Measurements from ENCODE around the gene TMEM259. TPM values are rescaled to one million over a fixed set of nuclear protein-coding genes. Genes with fewer than 3 reads are reported as not detected.

Gene TMEM259
- total RNA-seq, 1 experiment from 2014 or later: 202 TPM

- TF ChIP-seq, protein P1, sequence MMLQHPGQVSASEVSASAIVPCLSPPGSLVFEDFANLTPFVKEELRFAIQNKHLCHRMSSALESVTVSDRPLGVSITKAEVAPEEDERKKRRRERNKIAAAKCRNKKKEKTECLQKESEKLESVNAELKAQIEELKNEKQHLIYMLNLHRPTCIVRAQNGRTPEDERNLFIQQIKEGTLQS (IDR thresholded peaks at IDR 0.05): no peak
- TF ChIP-seq, protein P2, sequence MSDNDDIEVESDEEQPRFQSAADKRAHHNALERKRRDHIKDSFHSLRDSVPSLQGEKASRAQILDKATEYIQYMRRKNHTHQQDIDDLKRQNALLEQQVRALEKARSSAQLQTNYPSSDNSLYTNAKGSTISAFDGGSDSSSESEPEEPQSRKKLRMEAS (IDR thresholded peaks at IDR 0.05): no peak
- TF ChIP-seq ELF1 (IDR thresholded peaks at IDR 0.05; ENCODE audit: borderline replicate concordance, low read depth) (no peak), SIN3A (IDR thresholded peaks at IDR 0.05; ENCODE audit: low read depth) (no peak), CEBPB (IDR thresholded peaks at IDR 0.05; ENCODE audit: low read depth) (no peak)
Measured at GRCh38 chr19:1066251-1066747, 45.4 kb upstream of the TMEM259 start (continued).

DNA sequence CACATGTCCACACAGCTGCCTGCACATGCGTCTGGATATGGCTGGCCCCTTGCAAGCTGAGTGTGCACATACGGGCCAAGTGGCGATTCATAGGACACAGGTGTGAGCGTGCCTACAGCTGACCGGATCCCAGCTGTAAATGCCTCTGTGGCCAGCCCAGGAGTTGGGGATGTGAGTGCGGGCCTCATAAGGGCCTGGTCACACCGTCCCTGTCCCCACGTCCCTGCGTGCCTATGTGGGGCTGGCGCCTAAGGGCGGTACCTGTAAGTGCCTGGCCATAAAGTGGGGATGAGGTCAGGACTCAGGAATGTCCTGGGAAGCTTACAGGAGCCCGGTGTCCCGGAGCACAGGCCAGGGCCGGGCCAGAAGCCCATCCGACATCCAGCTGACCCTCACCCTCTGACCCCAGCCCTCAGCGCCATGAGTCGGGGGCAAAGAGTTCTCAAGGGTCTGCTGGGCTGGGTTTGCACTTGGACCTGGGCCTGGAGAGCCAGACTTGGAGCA lies 44.7 kb upstream of the TMEM259 start:
- no peak overlapping the region for H2AFZ ChIP-seq (ENCODE audit: low read depth, low read length, poor library complexity, severe bottlenecking)
- TSS peak; percentile 64 for BruUV-seq (replicated peaks)
- no peaks in the 10 kb centered on the region for H4K20me1 ChIP-seq (ENCODE audit: insufficient read depth)
- H3K4me3 ChIP-seq (replicated peaks in 1 of 2; ENCODE audit: low read depth in 1 of 2, low read length in 2 of 2): peak overlapping the region; percentile 64 to 78
- H3K79me2 ChIP-seq (ENCODE audit: insufficient read depth, low read length): peaks cover 26% of the 10 kb centered on the region; the same call in 1 of the 2 replicates
- H3K9ac ChIP-seq (ENCODE audit: low read length): peak overlapping the region; percentile 92
- H3K36me3 ChIP-seq (ENCODE audit: control insufficient read depth in 1 of 2, insufficient read depth in 2 of 2, low read length in 2 of 2): 0 out of 4 replicates have a peak, but pooled peaks cover 0 to 3% of the 10 kb centered on the region in 2 experiments
- RAD21 ChIA-PET (ENCODE audit: low non-redundant PET in 1 of 2, low total read pairs in 2 of 2, uncharacterized antibody in 2 of 2, unreplicated experiment in 2 of 2): interaction anchor here in 1 of 2 experiments (1.0 kb wide), 1 partner anchor 28 kb away, joined by 5 read pairs; no protein-coding TSS in a partner anchor
- intact Hi-C loops (cut with micrococcal nuclease): no loop called here
- DNase-seq (ENCODE audit: low read depth, low spot score) (peak; percentile 68), ATAC-seq (peak; percentile 61)
- peak overlapping the region; percentile 94 for H3K4me2 ChIP-seq (ENCODE audit: low read length)
- no peaks in the 10 kb centered on the region for H3K9me2 ChIP-seq (ENCODE audit: insufficient read depth)
- H3K4me1 ChIP-seq (ENCODE audit: control insufficient read depth in 1 of 2, insufficient read depth in 2 of 2, low read length in 2 of 2): peaks cover 36 to 71% of the 10 kb centered on the region in 2 experiments
- CTCF ChIA-PET: interaction anchor here (1.1 to 2.5 kb wide), 7 partner anchors 11 to 175 kb away, joined by 3 to 20 read pairs (median 6); partner anchors contain the start of gene ATP5F1D
- no peaks in the 10 kb centered on the region for H3K9me3 ChIP-seq (ENCODE audit: control insufficient read depth in 1 of 2, insufficient read depth in 1 of 2, low read depth in 1 of 2, low read length in 2 of 2)
- H3K27ac ChIP-seq (ENCODE audit: low read depth, low read length): peak overlapping the region; percentile 100
- TF ChIP-seq EZH2phosphoT487 (IDR thresholded peaks at IDR 0.05; ENCODE audit: borderline replicate concordance) (no peak), ZFX (IDR thresholded peaks at IDR 0.05) (peak; percentile 15; the same call in 1 of the 2 replicates), POLR2AphosphoS5 (IDR thresholded peaks at IDR 0.05; ENCODE audit: low read depth, low read length) (peak; percentile 57; the same call in 1 of the 2 replicates), SP1 (IDR thresholded peaks at IDR 0.05; ENCODE audit: low read depth) (peak; percentile 26; the same call in 1 of the 2 replicates), ELF1 (IDR thresholded peaks at IDR 0.05; ENCODE audit: borderline replicate concordance, low read depth) (no peak)
- TF ChIP-seq, protein P2 (IDR thresholded peaks at IDR 0.05): peak; percentile 45; the same call in 1 of the 2 replicates
- POLR2A ChIA-PET: interaction anchor here (0.7 to 2.4 kb wide), 4 partner anchors 9 to 201 kb away, joined by 3 to 8 read pairs (median 4); partner anchors contain the start of gene CNN2
- no peaks in the 10 kb centered on the region for H3K27me3 ChIP-seq (ENCODE audit: insufficient read depth, low read length)

Data from HCT116 (cell line).